H1 (cell line): ENCODE results near the gene KCTD7. TPM values are rescaled to one million over a fixed set of nuclear protein-coding genes. Genes with fewer than 3 reads are reported as not detected.

Experiments used
- GTF2F1 ChIP-seq: IDR thresholded peaks from 2 replicates; pipeline ENCODE4 v1.6.1; 2012; ENCODE audit warnings: low read depth, low read length, improper control_type of control experiment, borderline replicate concordance
- HDAC2 ChIP-seq, 2 experiments: fragments of 300-600 bp in 1 of 2; sonication (generic) in 1 of 2; IDR thresholded peaks; 2 replicates each; pipeline ENCODE4 v1.6.1; 2011 to 2012; ENCODE audit warnings: low read depth in 2 of 2, low read length in 2 of 2, mild to moderate bottlenecking in 2 of 2, moderate library complexity in 2 of 2, borderline replicate concordance in 1 of 2, inconsistent platforms in 1 of 2
- JUN ChIP-seq: IDR thresholded peaks from 2 replicates; pipeline ENCODE4 v1.6.1; 2011; ENCODE audit warnings: low read depth, mild to moderate bottlenecking, improper control_type of control experiment, low read length
- POLR2AphosphoS5 ChIP-seq: IDR thresholded peaks from 2 replicates; pipeline ENCODE4 v1.6.1; 2011; ENCODE audit warnings: low read depth, low read length
- RBBP5 ChIP-seq: IDR thresholded peaks from 2 replicates; pipeline ENCODE4 v1.7.1; 2012; ENCODE audit warnings: low read depth, mild to moderate bottlenecking, inconsistent platforms, low read length, moderate library complexity, borderline replicate concordance
- SP1 ChIP-seq: IDR thresholded peaks from 2 replicates; pipeline ENCODE4 v1.6.1; 2011; ENCODE audit warnings: low read depth, low read length
- SRF ChIP-seq: IDR thresholded peaks from 2 replicates; pipeline ENCODE4 v1.6.1; 2011; ENCODE audit warnings: mild to moderate bottlenecking, low read depth, low read length, moderate library complexity
- polyA plus RNA-seq, 7 experiments: library from polyadenylated mRNA; depleted of rRNA in 3 of 7; stranded (reverse) in 5 of 7; unstranded in 2 of 7; fragments of >200 nt in 5 of 7; fragments of 200-250 nt in 2 of 7; gene quantifications; 1 replicate in 5 of 7; 2 replicates in 1 of 7; 4 replicates in 1 of 7; pipeline versions ENCODE4 v1.2.1 to v1.2.3, GENCODE V29; 2011 to 2013; ENCODE audit warnings: missing spikeins in 2 of 7, mixed read lengths in 2 of 7
- total RNA-seq: library from RNA; stranded (reverse); fragmentation: NEBNext Ultra II Directional; extraction: Animal tissue kit (Norgen Biotek cat#: 25700); gene quantifications from 2 replicates; pipeline ENCODE4 v1.2.1, GENCODE V29; 2021
- TF ChIP-seq, protein P1 (sequence below): fragments of 300-600 bp; sonication (generic); IDR thresholded peaks from 2 replicates; pipeline ENCODE4 v1.7.1; 2012; ENCODE audit warnings: low read length, moderate library complexity, mild to moderate bottlenecking, inconsistent platforms; ENCODE audit not compliant: insufficient replicate concordance
- TF ChIP-seq, protein P2 (sequence below): IDR thresholded peaks from 2 replicates; pipeline ENCODE4 v1.6.1; 2012; ENCODE audit warnings: inconsistent platforms

The KCTD7 gene
- total and polyA plus RNA-seq, 2 of the 8 experiments (the other 6 are each of a cell fraction or from before 2014, with no cell fraction given) = 8.6 to 11.9 TPM

DNA sequence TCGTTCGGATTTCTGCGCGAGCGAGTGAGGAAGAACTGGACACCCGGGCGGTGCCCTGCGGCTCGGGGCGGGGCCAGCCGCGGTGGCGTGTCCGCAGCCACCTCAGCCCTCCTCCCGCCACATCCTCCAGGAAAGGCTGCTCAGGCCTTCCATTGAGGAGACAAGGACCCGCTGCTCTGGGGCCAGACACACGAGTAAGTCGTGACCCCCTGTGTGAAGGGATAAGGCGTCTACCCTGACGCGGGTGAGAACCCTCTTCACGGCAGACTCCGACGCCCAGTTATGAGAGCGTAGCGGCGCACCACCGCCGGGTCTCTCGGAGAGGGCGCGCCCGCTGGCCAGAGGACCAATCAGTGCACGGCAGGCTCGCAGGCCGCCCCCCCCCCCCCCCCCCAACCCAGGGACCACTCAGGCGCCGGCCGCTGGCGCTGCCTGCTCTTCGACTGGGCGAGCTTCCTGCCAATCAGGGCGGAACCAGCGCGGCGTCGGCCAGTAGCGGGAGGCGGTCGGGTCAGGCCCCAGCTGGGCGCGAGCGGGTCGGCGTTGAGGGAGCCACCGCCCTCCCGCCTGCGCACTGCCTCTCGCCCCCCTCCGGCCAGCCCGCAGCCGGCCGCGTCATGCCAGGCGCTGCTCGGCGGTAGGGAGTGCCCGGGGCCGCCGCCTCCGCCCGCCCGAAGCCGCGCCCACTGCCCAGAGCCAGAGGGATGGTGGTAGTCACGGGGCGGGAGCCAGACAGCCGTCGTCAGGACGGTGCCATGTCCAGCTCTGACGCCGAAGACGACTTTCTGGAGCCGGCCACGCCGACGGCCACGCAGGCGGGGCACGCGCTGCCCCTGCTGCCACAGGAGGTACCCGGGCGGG lies at the start of gene KCTD7 (continued):
- TF ChIP-seq, protein P1, sequence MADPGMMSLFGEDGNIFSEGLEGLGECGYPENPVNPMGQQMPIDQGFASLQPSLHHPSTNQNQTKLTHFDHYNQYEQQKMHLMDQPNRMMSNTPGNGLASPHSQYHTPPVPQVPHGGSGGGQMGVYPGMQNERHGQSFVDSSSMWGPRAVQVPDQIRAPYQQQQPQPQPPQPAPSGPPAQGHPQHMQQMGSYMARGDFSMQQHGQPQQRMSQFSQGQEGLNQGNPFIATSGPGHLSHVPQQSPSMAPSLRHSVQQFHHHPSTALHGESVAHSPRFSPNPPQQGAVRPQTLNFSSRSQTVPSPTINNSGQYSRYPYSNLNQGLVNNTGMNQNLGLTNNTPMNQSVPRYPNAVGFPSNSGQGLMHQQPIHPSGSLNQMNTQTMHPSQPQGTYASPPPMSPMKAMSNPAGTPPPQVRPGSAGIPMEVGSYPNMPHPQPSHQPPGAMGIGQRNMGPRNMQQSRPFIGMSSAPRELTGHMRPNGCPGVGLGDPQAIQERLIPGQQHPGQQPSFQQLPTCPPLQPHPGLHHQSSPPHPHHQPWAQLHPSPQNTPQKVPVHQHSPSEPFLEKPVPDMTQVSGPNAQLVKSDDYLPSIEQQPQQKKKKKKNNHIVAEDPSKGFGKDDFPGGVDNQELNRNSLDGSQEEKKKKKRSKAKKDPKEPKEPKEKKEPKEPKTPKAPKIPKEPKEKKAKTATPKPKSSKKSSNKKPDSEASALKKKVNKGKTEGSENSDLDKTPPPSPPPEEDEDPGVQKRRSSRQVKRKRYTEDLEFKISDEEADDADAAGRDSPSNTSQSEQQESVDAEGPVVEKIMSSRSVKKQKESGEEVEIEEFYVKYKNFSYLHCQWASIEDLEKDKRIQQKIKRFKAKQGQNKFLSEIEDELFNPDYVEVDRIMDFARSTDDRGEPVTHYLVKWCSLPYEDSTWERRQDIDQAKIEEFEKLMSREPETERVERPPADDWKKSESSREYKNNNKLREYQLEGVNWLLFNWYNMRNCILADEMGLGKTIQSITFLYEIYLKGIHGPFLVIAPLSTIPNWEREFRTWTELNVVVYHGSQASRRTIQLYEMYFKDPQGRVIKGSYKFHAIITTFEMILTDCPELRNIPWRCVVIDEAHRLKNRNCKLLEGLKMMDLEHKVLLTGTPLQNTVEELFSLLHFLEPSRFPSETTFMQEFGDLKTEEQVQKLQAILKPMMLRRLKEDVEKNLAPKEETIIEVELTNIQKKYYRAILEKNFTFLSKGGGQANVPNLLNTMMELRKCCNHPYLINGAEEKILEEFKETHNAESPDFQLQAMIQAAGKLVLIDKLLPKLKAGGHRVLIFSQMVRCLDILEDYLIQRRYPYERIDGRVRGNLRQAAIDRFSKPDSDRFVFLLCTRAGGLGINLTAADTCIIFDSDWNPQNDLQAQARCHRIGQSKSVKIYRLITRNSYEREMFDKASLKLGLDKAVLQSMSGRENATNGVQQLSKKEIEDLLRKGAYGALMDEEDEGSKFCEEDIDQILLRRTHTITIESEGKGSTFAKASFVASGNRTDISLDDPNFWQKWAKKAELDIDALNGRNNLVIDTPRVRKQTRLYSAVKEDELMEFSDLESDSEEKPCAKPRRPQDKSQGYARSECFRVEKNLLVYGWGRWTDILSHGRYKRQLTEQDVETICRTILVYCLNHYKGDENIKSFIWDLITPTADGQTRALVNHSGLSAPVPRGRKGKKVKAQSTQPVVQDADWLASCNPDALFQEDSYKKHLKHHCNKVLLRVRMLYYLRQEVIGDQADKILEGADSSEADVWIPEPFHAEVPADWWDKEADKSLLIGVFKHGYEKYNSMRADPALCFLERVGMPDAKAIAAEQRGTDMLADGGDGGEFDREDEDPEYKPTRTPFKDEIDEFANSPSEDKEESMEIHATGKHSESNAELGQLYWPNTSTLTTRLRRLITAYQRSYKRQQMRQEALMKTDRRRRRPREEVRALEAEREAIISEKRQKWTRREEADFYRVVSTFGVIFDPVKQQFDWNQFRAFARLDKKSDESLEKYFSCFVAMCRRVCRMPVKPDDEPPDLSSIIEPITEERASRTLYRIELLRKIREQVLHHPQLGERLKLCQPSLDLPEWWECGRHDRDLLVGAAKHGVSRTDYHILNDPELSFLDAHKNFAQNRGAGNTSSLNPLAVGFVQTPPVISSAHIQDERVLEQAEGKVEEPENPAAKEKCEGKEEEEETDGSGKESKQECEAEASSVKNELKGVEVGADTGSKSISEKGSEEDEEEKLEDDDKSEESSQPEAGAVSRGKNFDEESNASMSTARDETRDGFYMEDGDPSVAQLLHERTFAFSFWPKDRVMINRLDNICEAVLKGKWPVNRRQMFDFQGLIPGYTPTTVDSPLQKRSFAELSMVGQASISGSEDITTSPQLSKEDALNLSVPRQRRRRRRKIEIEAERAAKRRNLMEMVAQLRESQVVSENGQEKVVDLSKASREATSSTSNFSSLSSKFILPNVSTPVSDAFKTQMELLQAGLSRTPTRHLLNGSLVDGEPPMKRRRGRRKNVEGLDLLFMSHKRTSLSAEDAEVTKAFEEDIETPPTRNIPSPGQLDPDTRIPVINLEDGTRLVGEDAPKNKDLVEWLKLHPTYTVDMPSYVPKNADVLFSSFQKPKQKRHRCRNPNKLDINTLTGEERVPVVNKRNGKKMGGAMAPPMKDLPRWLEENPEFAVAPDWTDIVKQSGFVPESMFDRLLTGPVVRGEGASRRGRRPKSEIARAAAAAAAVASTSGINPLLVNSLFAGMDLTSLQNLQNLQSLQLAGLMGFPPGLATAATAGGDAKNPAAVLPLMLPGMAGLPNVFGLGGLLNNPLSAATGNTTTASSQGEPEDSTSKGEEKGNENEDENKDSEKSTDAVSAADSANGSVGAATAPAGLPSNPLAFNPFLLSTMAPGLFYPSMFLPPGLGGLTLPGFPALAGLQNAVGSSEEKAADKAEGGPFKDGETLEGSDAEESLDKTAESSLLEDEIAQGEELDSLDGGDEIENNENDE = no peak
- TF ChIP-seq POLR2AphosphoS5 (peak; percentile 93), JUN (no peak), GTF2F1 (no peak), SP1 (peak; percentile 90), RBBP5 (peak; percentile 83), SRF (no peak), HDAC2 (IDR thresholded peaks at IDR 0.05; ENCODE audit: borderline replicate concordance in 1 of 2, low read depth in 2 of 2, low read length in 2 of 2) (no peak; a peak in 1 of 4 replicates)
- TF ChIP-seq, protein P2, sequence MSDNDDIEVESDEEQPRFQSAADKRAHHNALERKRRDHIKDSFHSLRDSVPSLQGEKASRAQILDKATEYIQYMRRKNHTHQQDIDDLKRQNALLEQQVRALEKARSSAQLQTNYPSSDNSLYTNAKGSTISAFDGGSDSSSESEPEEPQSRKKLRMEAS = no peak
